Left lung (tissue), 10 donors: ENCODE results near the gene PTGDR. TPM values are rescaled to one million over a fixed set of nuclear protein-coding genes. Genes with fewer than 3 reads are reported as not detected.
A peak's percentile ranks its signal among the peaks of the same experiment; 100 is the strongest.

ENCODE experiments used
- ATAC-seq: fragments of 200-7000 bp; cut with Tn5 transposase; one replicate; pipeline ENCODE4 v1.9.1; 2020; ENCODE audit warnings: moderate library complexity
- DNase-seq, 4 donors: peaks; one replicate each; pipeline ENCODE4 v3.0.0-alpha.2; 2013 to 2020
- H3K27ac ChIP-seq, 2 donors: fragments of 200-600 bp; sonication (generic) in 1 of 2; one replicate each; pipeline versions ENCODE4 v1.5.0 to v1.8.0; 2020 to 2021
- H3K27me3 ChIP-seq, 2 donors: fragments of 200-600 bp; sonication (generic) in 1 of 2; one replicate each; pipeline versions ENCODE4 v1.5.0 to v1.8.0; 2020 to 2021
- H3K36me3 ChIP-seq, 2 donors: fragments of 200-600 bp; sonication (generic) in 1 of 2; one replicate each; pipeline versions ENCODE4 v1.5.0 to v1.8.0; 2020 to 2021
- H3K4me1 ChIP-seq, 2 donors: fragments of 200-600 bp; one replicate each; pipeline ENCODE4 v1.8.0; 2021
- H3K4me3 ChIP-seq, 2 donors: fragments of 200-600 bp; sonication (generic) in 1 of 2; one replicate each; pipeline versions ENCODE4 v1.5.0 to v1.8.0; 2020 to 2021; ENCODE audit warnings: mild to moderate bottlenecking in 1 of 2
- H3K9me3 ChIP-seq, 2 donors: fragments of 200-600 bp; sonication (generic) in 1 of 2; one replicate each; pipeline versions ENCODE4 v1.5.0 to v1.8.0; 2020 to 2021
- intact Hi-C, 2 donors: fragments of 100-400 bp; cut with DNase I; formaldehyde crosslinking; loops; one replicate each; pipeline versions ENCODE4 v1.11.2 to v1.14.2; 2022
- polyA plus RNA-seq, 6 donors: library from polyadenylated mRNA; unstranded; fragments of 120-200 nt; gene quantifications; one replicate each; pipeline ENCODE4 v1.2.1, GENCODE V29; 2013; ENCODE audit not compliant: insufficient read length in 6 of 6
- total RNA-seq, 2 donors: library from RNA; stranded (reverse); fragmentation: NEBNext Ultra II Directional; extraction: Animal tissue kit (Norgen Biotek cat#: 25700); gene quantifications; one replicate each; pipeline ENCODE4 v1.2.1, GENCODE V29; 2021
- TF ChIP-seq, protein P1 (sequence below), 2 donors: fragments of 200-600 bp; sonication (generic) in 1 of 2; IDR thresholded peaks; one replicate each; pipeline versions ENCODE4 v1.5.0 to v1.8.0; 2021; ENCODE audit warnings: antibody characterized with exemption in 2 of 2
- donor health status: DM: no; HTN: yes; CAD: no.
- donor health status: DM: no; HTN: no; CAD: no.

The PTGDR gene
- total and polyA plus RNA-seq, 8 donors: 0.11 to 0.97 (median 0.38) TPM

- Histone ChIP-seq H3K36me3 (no peaks in the 10 kb centered on the region), H3K9me3 (no peaks in the 10 kb centered on the region), H3K27ac (no peak overlapping the region), H3K4me3 (no peak overlapping the region), H3K4me1 (no peaks in the 10 kb centered on the region), H3K27me3 (peaks cover 0 to 4% of the 10 kb centered on the region in 2 donors)
- intact Hi-C loops: no loop called here
- TF ChIP-seq, protein P1, sequence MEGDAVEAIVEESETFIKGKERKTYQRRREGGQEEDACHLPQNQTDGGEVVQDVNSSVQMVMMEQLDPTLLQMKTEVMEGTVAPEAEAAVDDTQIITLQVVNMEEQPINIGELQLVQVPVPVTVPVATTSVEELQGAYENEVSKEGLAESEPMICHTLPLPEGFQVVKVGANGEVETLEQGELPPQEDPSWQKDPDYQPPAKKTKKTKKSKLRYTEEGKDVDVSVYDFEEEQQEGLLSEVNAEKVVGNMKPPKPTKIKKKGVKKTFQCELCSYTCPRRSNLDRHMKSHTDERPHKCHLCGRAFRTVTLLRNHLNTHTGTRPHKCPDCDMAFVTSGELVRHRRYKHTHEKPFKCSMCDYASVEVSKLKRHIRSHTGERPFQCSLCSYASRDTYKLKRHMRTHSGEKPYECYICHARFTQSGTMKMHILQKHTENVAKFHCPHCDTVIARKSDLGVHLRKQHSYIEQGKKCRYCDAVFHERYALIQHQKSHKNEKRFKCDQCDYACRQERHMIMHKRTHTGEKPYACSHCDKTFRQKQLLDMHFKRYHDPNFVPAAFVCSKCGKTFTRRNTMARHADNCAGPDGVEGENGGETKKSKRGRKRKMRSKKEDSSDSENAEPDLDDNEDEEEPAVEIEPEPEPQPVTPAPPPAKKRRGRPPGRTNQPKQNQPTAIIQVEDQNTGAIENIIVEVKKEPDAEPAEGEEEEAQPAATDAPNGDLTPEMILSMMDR (IDR thresholded peaks at IDR 0.05): no peak
- DNase-seq (no peak), ATAC-seq (no peak)
Observed at GRCh38 chr14:52286661-52287649, 19.5 kb downstream of the PTGDR start.

DNA sequence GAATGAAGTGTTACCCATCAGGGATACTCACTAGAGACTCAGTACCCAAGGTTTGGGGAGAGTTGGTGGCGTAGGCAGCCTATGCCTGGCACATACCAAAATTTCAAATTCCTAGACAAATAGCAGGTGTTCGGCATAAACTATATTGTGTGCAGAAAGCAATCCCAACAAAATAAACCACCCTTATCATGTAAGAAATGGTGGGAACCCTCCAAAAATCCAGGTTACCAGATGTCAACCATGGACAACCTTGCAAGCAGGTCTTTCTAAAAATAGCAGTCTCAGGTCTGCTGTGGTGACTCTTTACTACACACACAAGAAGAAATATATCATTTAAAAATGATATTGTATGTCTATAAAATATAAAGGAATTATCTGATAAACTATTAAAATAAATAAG lies 28.9 kb downstream of the PTGDR start:
- Histone ChIP-seq H3K9me3 (no peaks in the 10 kb centered on the region), H3K36me3 (no peaks in the 10 kb centered on the region), H3K27me3 (no peaks in the 10 kb centered on the region), H3K4me3 (no peak overlapping the region), H3K4me1 (peaks cover 0 to 8% of the 10 kb centered on the region in 2 donors), H3K27ac (no peak overlapping the region)
- ATAC-seq (no peak), DNase-seq (no peak)
- intact Hi-C loops: no loop called here
- TF ChIP-seq, protein P1 (IDR thresholded peaks at IDR 0.05): no peak

GRCh38 chr14:52298795-52299194 lies 31.3 kb downstream of the PTGDR start:
- Histone ChIP-seq H3K9me3 (no peaks in the 10 kb centered on the region), H3K4me3 (no peak overlapping the region), H3K36me3 (no peaks in the 10 kb centered on the region), H3K27ac (no peak overlapping the region), H3K27me3 (no peaks in the 10 kb centered on the region), H3K4me1 (peaks cover 0 to 8% of the 10 kb centered on the region in 2 donors)
- ATAC-seq: no peak
- no peak for DNase-seq
- intact Hi-C loops: no loop called here
- TF ChIP-seq, protein P1 (IDR thresholded peaks at IDR 0.05): no peak

- Histone ChIP-seq H3K4me1 (peaks cover 0 to 8% of the 10 kb centered on the region in 2 donors), H3K27ac (no peak overlapping the region), H3K36me3 (no peaks in the 10 kb centered on the region), H3K4me3 (no peak overlapping the region), H3K27me3 (no peaks in the 10 kb centered on the region), H3K9me3 (no peaks in the 10 kb centered on the region)
- intact Hi-C loops: loop anchor here in 1 of 2 donors (10.0 kb wide), 1 partner anchor 175 kb away; no protein-coding TSS in a partner anchor
- ATAC-seq (peak; percentile 82), DNase-seq (peak in 2 of 4 donors; percentile 49 to 65)
- TF ChIP-seq, protein P1 (IDR thresholded peaks at IDR 0.05): peak; percentile 57 to 64
Observed at GRCh38 chr14:52299692-52300278, 32.3 kb downstream of the PTGDR start.

- DNase-seq (no peak), ATAC-seq (no peak)
- no peaks in the 10 kb centered on the region for H3K9me3 ChIP-seq
- H3K27ac ChIP-seq: no peak overlapping the region
- H3K4me1 ChIP-seq: peaks cover 0 to 19% of the 10 kb centered on the region in 2 donors
- intact Hi-C loops: loop anchor here in 1 of 2 donors (10.0 kb wide), 1 partner anchor 172 kb away; no protein-coding TSS in a partner anchor
- no peak overlapping the region for H3K4me3 ChIP-seq
- H3K27me3 ChIP-seq: no peaks in the 10 kb centered on the region
- H3K36me3 ChIP-seq: no peaks in the 10 kb centered on the region
- TF ChIP-seq, protein P1 (IDR thresholded peaks at IDR 0.05): no peak
Observed at GRCh38 chr14:52303236-52303635, 35.7 kb downstream of the PTGDR start.
